Endothelial cell of umbilical vein (primary cell): ENCODE data around the gene ATP6V0C. TPM values are rescaled to one million over a fixed set of nuclear protein-coding genes. Genes with fewer than 3 reads are reported as not detected.

Source experiments
- BruUV-seq: library from RNA; stranded (reverse); fragments of 400-500 nt; replicated peaks from 2 replicates; lab custom pipeline; 2021; lab: Mats Ljungman, UMichigan
- CTCF ChIA-PET: fragments of 300-600, 350-600 bp; sonication (Branson Sonifier 250); formaldehyde crosslinking; loops from one replicate; lab custom pipeline; 2021; ENCODE audit warnings: antibody characterized with exemption, inconsistent platforms; lab: Charles Lee
- POLR2A ChIA-PET: fragments of 300-600, 350-600 bp; sonication (Branson Sonifier 250); formaldehyde crosslinking; loops from one replicate; lab custom pipeline; 2021; ENCODE audit warnings: antibody characterized with exemption, inconsistent platforms; lab: Charles Lee
- DNase-seq: peaks from one replicate; pipeline ENCODE4 v3.0.0-alpha.2; 2011; ENCODE audit warnings: low read depth, low spot score
- FAIRE-seq: peaks from 2 replicates; lab custom pipeline; 2011; peaks lifted over from hg19 to GRCh38; lab: Jason Lieb, UNC
- H2AFZ ChIP-seq: 2 replicates; pipeline ENCODE4 v1.6.0; 2012; ENCODE audit warnings: low read depth, low read length, control low read depth, inconsistent platforms
- H3K27ac ChIP-seq: 2 replicates; pipeline ENCODE4 v1.5.1; 2011; ENCODE audit warnings: low read depth, mild to moderate bottlenecking, control low read depth, low read length, moderate library complexity; ENCODE audit not compliant: insufficient read depth
- H3K27me3 ChIP-seq, 2 experiments: 2 replicates each; pipeline versions ENCODE4 v1.6.0 to v1.6.1; 2011; ENCODE audit warnings: low read length in 2 of 2, mixed read lengths in 1 of 2; ENCODE audit not compliant: control insufficient read depth in 2 of 2, insufficient read depth in 2 of 2
- H3K36me3 ChIP-seq, 2 experiments: 2 replicates in 1 of 2; 3 replicates in 1 of 2; pipeline ENCODE4 v1.5.1; 2011; ENCODE audit warnings: low read length in 2 of 2, mild to moderate bottlenecking in 1 of 2, moderate library complexity in 1 of 2; ENCODE audit not compliant: control insufficient read depth in 2 of 2, insufficient read depth in 2 of 2; ENCODE audit errors: extremely low read depth in 1 of 2
- H3K4me1 ChIP-seq: 3 replicates; pipeline ENCODE4 v1.5.1; 2011; ENCODE audit warnings: mild to moderate bottlenecking, low read length; ENCODE audit not compliant: control insufficient read depth, insufficient read depth; ENCODE audit errors: extremely low read depth
- H3K4me2 ChIP-seq: 2 replicates; pipeline ENCODE4 v1.6.1; 2011; ENCODE audit warnings: low read length, control low read depth, mixed read lengths; ENCODE audit not compliant: insufficient read depth
- H3K4me3 ChIP-seq, 3 experiments: fragments of 200-600 bp in 1 of 3; sonication (generic), shearing (Covaris generic) in 1 of 3; replicated peaks in 1 of 3; 2 replicates each; pipeline ENCODE4 v1.5.1; 2011 to 2016; ENCODE audit warnings: control low read depth in 3 of 3, low read length in 3 of 3, mild to moderate bottlenecking in 2 of 3, inconsistent platforms in 1 of 3, low read depth in 1 of 3, moderate library complexity in 1 of 3; ENCODE audit not compliant: insufficient read depth in 1 of 3
- H3K79me2 ChIP-seq: 2 replicates; pipeline ENCODE4 v1.6.0; 2012; ENCODE audit warnings: low read length, inconsistent platforms; ENCODE audit not compliant: control insufficient read depth, insufficient read depth
- H3K9ac ChIP-seq: replicated peaks from 2 replicates; pipeline ENCODE3; 2011; ENCODE audit warnings: low read length, control low read depth; ENCODE audit not compliant: insufficient read depth; ENCODE audit errors: extremely low read depth
- H3K9me1 ChIP-seq: replicated peaks from 3 replicates; pipeline ENCODE4 v1.6.0; 2011; ENCODE audit warnings: mild to moderate bottlenecking, low read length; ENCODE audit not compliant: control insufficient read depth, insufficient read depth; ENCODE audit errors: extremely low read depth
- H3K9me3 ChIP-seq: replicated peaks from 2 replicates; pipeline ENCODE4 v1.5.1; 2012; ENCODE audit warnings: low read length, inconsistent platforms; ENCODE audit not compliant: control insufficient read depth, insufficient read depth
- H4K20me1 ChIP-seq: replicated peaks from 2 replicates; pipeline ENCODE3; 2011; ENCODE audit warnings: mild to moderate bottlenecking, low read length; ENCODE audit not compliant: control insufficient read depth, insufficient read depth; ENCODE audit errors: extremely low read depth
- EZH2 ChIP-seq: IDR thresholded peaks from 2 replicates; pipeline ENCODE4 v1.6.1; 2012; ENCODE audit warnings: borderline replicate concordance, low read depth, mild to moderate bottlenecking, moderate library complexity, low read length, inconsistent platforms; ENCODE audit not compliant: severe bottlenecking
- FOS ChIP-seq: IDR thresholded peaks from 2 replicates; pipeline ENCODE4 v1.6.1; 2011; ENCODE audit warnings: mild to moderate bottlenecking, low read length, moderate library complexity, borderline replicate concordance; ENCODE audit not compliant: insufficient read depth
- GATA2 ChIP-seq: IDR thresholded peaks from 2 replicates; pipeline ENCODE4 v1.7.0; 2011; ENCODE audit warnings: low read depth, mild to moderate bottlenecking, moderate library complexity, mixed read lengths, low read length; ENCODE audit not compliant: insufficient read length, insufficient read depth
- JUN ChIP-seq: IDR thresholded peaks from 2 replicates; pipeline ENCODE4 v1.6.1; 2011; ENCODE audit warnings: borderline replicate concordance, low read depth; ENCODE audit not compliant: insufficient read length, insufficient read depth
- MYC ChIP-seq: IDR thresholded peaks from one replicate; pipeline ENCODE4 v1.6.1; 2011; ENCODE audit warnings: mild to moderate bottlenecking, low read depth, low read length
- POLR2A ChIP-seq: IDR thresholded peaks from 2 replicates; pipeline ENCODE4 v1.6.1; 2012; ENCODE audit warnings: low read depth, mild to moderate bottlenecking, control low read depth, low read length
- POLR2AphosphoS5 ChIP-seq: IDR thresholded peaks from 2 replicates; pipeline ENCODE4 v1.6.1; 2012; ENCODE audit warnings: low read depth, mild to moderate bottlenecking, control low read depth, low read length, moderate library complexity; ENCODE audit not compliant: insufficient read depth
- dilution Hi-C: fragments of 300-500 bp; cut with MboI; formaldehyde crosslinking; loops from one replicate; pipeline ENCODE4 v1.15.0; 2019; ENCODE audit warnings: low sequenced_read_pairs; ENCODE audit not compliant: extremely low pct_ligation_motif_present
- intact Hi-C: fragments of 100-400 bp; cut with micrococcal nuclease; formaldehyde crosslinking; loops from one replicate; pipeline ENCODE4 v1.10.0; 2022
- polyA plus RNA-seq, 4 experiments: library from polyadenylated mRNA; depleted of rRNA in 3 of 4; stranded (reverse) in 3 of 4; unstranded in 1 of 4; fragments of >200 nt; gene quantifications; 2 replicates each; pipeline versions ENCODE4 v1.2.1 to v1.2.3, GENCODE V29; 2011 to 2012; ENCODE audit warnings: missing spikeins in 1 of 4
- total RNA-seq: library from RNA; stranded (reverse); gene quantifications from 2 replicates; pipeline ENCODE4 v1.2.3, GENCODE V29; 2021
- TF ChIP-seq, protein P1 (sequence below), 2 donors: IDR thresholded peaks; 1 replicate in 1 of 2; 2 replicates in 1 of 2; pipeline ENCODE4 v1.5.1; 2011; ENCODE audit warnings: low read length in 2 of 2, mild to moderate bottlenecking in 2 of 2, moderate library complexity in 2 of 2, control low read depth in 1 of 2, inconsistent platforms in 1 of 2, low read depth in 1 of 2; ENCODE audit not compliant: insufficient read depth in 1 of 2; ENCODE audit errors: extremely low read depth in 1 of 2
- TF ChIP-seq, protein P2 (sequence below): IDR thresholded peaks from 2 replicates; pipeline ENCODE4 v1.6.1; 2011; ENCODE audit not compliant: insufficient read depth, insufficient read length

The ATP6V0C gene
- total and polyA plus RNA-seq, 2 donors (not counting 3 experiments of a cell fraction or from before 2014, with no cell fraction given), result 146 to 194 TPM

DNA sequence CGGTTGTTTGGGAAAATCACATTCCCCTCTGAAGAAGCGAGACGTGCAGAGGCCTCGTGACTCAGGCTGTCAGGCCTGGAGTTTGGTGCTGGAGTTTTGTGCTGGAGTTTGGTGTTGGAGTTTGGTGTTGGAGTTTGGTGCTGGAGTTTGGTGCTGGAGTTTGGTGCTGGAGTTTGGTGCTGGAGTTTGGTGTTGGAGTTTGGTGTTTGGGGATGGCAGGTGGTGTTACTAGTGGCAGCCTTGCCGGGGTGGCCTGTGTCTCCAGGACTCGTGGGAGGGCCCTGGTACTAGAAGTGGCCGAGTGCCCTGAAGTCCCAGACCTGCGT is 26.3 kb upstream of the ATP6V0C start:
- POLR2A ChIA-PET, result no interaction called here
- intact Hi-C loops (no loop called here), dilution Hi-C loops (no loop called here)
- no peak overlapping the region for H3K4me2 ChIP-seq
- no peak overlapping the region for H3K9ac ChIP-seq
- no peak for FAIRE-seq
- DNase-seq, result no peak
- TF ChIP-seq JUN (no peak), MYC (no peak), POLR2AphosphoS5 (no peak), GATA2 (no peak), FOS (no peak), POLR2A (no peak), EZH2 (no peak)
- TF ChIP-seq, protein P1, sequence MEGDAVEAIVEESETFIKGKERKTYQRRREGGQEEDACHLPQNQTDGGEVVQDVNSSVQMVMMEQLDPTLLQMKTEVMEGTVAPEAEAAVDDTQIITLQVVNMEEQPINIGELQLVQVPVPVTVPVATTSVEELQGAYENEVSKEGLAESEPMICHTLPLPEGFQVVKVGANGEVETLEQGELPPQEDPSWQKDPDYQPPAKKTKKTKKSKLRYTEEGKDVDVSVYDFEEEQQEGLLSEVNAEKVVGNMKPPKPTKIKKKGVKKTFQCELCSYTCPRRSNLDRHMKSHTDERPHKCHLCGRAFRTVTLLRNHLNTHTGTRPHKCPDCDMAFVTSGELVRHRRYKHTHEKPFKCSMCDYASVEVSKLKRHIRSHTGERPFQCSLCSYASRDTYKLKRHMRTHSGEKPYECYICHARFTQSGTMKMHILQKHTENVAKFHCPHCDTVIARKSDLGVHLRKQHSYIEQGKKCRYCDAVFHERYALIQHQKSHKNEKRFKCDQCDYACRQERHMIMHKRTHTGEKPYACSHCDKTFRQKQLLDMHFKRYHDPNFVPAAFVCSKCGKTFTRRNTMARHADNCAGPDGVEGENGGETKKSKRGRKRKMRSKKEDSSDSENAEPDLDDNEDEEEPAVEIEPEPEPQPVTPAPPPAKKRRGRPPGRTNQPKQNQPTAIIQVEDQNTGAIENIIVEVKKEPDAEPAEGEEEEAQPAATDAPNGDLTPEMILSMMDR (IDR thresholded peaks at IDR 0.05; ENCODE audit: extremely low read depth in 1 of 2, insufficient read depth in 1 of 2, low read depth in 1 of 2, low read length in 2 of 2), result no peak
- TF ChIP-seq, protein P2, sequence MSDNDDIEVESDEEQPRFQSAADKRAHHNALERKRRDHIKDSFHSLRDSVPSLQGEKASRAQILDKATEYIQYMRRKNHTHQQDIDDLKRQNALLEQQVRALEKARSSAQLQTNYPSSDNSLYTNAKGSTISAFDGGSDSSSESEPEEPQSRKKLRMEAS, result no peak
- no peaks in the 10 kb centered on the region for H4K20me1 ChIP-seq
- H3K9me3 ChIP-seq, result no peaks in the 10 kb centered on the region
- no peak overlapping the region for H3K4me3 ChIP-seq
- no peak overlapping the region for H2AFZ ChIP-seq
- no peak overlapping the region for H3K27ac ChIP-seq
- H3K9me1 ChIP-seq, result no peaks in the 10 kb centered on the region
- CTCF ChIA-PET, result interaction anchor here (2.4 kb wide), 1 partner anchor 14 kb away, joined by 14 read pairs; no protein-coding TSS in a partner anchor
- no peaks in the 10 kb centered on the region for H3K4me1 ChIP-seq
- peaks cover 6% of the 10 kb centered on the region for H3K79me2 ChIP-seq
- no TSS peak for BruUV-seq
- no peaks in the 10 kb centered on the region for H3K36me3 ChIP-seq
- no peaks in the 10 kb centered on the region for H3K27me3 ChIP-seq
